ENCODE results near the gene NAT14. TPM values are rescaled to one million over a fixed set of nuclear protein-coding genes. Genes with fewer than 3 reads are reported as not detected.
A peak's percentile ranks its signal among the peaks of the same experiment; 100 is the strongest.

The NAT14 gene
- total RNA-seq, 1 experiment from 2014 or later: 27.4 TPM

DNA sequence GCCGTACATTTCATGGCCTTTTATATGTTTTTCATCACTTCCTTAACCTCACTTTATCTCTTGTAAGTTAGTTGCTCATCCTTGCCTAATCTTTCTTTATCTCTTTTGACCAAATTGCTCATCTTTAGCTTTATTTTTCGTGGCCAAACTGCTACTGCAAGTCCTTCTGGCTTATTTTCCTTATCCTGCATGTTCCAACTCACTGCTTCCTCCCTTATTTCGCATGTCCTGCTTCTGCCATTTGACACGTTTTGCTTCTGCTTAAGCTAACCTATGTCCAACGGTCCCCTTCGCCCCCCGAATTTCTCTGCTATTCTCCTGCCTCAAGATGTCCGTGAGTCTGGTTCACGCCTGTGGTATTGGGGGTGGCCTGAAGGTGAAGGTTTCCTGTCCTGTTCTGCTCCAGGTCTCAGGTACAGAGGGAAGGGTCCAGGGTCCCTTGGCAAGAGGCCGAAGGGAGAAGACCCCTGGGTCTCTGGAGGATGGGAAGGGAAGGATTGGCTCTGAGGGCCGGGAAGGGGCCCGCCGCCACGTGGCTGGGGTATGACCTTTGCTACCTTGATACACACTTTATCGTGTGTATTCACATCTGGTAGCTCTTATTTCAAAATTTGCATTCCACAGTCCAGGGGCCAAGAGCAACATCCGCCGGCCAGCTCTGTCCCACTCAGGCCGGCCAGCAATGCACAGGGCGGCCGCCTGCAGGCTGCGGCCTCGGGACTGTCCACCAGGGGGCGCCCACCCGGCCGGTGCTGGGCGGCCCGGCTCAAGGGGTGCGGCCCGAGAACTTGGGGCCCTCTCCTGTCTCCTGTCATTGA, 17.5 kb upstream of the NAT14 start:
- peak; percentile 37 for DNase-seq (ENCODE audit: low read depth)

DNA sequence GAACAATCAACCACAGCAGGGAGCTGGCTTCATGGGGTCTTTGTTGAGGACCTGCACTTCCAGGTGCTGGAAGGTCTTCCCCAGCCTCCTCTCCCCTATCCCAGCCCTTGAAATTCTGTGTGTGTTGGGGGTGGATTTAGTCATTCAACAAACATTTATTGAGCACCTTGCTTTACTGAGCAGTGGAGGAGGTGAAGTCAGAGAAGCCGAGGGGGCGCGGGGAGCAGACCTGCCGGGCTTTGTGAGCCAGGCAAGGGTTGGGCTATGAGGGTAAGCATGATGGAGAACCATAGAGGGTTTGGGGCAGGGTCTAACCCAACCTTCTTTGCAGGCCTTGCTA, 17.0 kb upstream of the NAT14 start:
- DNase-seq (ENCODE audit: low read depth): no peak

DNA sequence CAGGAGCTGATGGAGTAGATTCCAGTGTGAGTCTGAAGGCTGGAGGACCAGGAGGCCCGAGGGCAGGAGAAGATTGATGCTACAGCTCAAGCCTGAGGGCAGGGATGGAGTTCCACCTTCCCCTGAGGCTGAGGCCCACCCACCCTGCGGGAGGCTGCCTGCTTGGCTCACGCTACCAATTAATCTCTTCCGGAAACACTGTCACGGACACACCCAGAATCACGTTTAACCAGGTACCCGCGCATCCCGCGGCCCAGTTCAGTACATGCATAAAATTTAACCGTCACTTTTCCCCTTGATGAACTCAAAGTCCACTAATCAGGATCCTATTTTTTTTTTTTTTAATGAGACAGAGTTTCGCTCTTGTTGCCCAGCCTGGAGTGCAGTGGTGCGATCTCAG, 13.7 kb upstream of the NAT14 start:
- DNase-seq (ENCODE audit: low read depth): no peak

DNA sequence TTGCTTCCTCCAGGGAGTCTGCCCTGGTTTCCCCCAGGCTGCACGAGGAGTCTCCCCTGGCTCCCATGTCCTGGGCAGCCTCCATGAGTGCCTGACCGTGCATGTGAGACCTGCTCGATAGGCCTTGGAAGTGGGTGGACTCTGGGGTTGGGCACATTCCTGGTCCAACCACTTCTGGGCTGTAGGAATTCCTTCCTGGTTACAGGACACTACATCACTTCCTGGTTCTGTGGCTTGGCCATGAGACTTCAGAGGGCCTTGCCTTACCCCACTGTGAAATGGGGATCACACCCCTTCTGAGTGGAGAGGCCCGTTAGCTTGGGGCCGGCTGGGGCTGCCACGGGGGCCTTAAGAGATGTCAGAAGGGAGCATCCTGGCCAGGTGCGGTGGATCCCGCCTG, 12.5 kb upstream of the NAT14 start:
- peak; percentile 80 for DNase-seq (ENCODE audit: low read depth)

DNA sequence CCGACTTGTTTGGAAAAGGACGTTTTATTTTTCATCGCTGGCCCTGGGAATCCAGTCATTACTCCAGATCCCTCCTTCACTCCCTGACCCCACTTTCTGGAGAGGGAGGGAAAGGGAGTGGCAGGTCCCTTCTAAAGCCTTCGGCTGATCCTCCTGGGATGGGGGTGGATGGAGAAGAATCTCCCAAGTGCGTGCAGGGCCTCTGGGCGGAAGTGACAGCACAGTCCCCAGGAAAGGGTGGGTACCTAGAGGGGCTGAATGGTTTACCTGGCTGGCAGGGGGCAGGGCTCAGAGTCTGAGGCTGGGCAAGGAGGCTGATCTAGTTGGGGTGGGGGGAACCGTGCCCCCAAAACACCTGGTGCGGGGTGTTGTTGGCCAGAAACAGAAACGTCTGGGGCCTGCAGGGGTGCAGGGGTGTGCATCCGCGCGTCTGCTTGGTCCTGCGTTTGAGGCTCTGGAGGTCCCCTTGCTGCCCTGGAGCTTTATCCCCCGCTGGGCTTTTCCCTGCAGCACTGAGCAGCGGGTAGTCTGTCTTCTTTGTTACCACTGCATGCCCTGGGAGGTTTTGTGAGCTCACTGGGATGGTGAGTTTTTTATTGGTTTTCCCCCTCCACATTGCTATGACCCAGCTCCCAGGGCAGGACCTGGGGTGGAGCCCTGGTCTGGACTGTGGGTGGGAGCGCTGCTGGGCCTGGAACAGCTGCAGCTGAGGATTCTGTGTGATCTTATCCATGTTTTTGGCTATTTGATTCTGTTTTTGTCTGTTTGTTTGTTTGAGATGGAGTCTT, 11.6 kb upstream of the NAT14 start:
- DNase-seq (ENCODE audit: low read depth): no peak

DNA sequence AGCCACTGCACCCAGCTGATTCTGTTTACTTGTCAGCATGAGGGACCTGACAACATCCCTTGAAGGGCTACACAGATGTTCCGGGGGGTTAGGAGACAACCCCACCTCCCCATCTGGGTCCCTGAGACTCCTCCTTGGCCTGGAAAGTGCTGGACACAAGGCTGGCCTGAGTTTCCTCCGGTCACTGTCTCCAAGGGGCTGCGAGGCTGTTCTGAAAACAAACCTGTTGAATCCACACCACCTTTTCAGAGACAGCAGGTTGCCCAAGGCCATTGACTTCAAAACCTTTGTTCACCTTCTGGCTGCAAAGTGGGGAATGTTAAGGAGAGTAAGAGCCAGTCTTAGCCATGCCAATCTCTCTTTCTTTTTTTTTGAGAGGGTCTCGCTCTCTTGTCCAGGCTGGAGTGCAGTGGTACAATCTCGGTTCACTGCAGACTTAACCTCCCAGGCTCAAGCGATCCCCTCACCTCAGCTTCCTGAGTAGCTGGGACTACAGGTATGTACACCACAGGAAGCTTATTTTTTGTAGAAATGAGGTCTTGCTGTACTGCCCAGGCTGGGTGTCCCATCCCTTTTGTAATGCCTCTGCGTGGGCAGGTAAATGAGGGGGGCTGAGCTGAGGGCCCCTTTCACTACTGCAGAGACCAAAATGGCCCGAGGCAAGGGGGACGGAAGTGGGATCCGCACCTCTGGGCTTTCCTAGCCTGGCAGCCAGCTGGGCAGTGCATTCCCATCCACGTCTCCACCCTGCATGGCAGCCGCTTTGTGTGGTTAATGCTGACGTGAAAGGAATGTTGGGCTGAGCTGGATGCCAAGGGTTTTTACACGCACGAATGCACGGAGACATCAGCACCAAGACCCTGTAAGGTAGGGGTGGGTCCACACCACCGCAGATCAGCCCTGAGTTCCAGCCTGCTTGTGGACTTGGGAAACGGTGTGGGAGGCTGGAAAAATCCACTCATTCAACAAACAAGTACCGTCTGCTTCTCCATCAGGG, 10.4 kb upstream of the NAT14 start:
- no peak for DNase-seq (ENCODE audit: low read depth)

DNA sequence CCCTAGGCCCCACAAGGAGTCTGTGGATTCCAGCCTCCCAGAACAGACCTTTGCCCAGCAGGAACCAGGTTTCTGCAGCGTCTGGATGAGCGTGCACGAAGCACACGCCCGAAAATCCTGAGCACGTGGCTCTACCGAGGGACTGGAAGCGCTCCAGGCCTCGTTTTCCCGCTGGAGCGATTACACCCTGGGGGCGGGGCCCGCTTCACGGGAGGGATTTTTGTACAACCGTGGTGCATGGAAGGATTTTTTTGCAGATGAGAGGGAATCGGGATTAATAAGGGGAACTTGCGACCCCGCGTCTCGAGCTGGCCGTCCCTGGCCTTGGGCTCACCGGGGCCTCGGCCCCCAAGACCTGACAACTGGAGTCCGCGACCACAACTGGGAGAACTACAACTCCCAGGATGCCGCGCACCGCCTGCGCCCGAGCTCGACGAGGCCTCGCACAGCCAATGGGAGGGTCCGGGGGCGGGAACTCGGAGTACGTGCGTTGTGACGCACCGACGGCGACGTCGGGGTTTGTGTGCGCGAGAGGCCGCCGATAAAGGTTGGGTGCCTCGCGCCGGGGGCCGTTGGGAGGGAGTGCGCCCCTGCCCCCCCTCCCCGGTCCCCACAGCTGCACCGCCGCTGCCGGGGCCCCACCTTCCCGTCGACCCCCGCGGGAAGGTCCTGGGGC, 8.8 kb upstream of the NAT14 start, which contains the start of gene ZNF628:
Gene ZNF628 (plus strand): TSS at position 518 of the 676 bp plus-strand sequence. CDS start 3,294 bp downstream, outside the sequence.
- DNase-seq (ENCODE audit: low read depth): peak; percentile 95

DNA sequence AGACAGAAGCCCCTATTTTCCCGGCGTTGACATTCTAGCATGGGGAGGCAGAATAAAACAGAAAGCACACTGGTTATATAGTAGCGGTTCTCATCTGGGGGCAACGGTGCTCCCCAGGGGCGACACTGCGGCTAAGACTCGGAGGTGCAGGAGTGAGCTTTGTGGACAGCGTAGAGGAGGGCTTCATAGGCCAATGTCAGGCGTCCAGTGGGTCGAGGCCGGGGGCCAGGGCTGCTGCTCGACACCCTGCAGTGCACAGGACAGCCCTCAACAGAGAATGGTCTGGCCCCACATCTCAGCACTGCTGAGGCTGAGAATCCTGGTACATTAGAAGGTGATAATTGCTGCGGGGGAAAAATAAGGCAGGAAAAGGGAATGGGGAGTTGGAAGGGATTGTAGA, 7.1 kb upstream of the NAT14 start:
- no peak for DNase-seq (ENCODE audit: low read depth)

DNA sequence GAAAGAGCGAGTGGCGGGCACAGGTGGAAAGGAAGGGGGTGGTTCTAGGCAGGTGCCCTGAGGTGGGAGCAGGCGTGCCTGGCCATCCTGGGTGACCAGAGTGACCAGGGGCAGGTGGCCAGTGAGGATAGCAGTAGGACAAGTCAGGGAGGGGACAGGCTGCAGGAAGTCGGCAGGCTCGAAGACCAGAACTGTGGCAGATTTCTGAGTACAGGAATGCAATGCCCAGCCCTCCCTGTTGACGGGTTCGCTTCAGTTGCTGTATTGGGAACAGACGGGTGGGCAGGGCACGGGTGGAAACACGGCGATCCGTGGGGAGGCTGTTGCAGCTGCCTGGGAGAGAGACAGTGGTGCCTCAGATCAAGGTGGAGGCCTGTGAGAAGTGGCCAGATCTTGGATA, 6.6 kb upstream of the NAT14 start:
- DNase-seq (ENCODE audit: low read depth): no peak

DNA sequence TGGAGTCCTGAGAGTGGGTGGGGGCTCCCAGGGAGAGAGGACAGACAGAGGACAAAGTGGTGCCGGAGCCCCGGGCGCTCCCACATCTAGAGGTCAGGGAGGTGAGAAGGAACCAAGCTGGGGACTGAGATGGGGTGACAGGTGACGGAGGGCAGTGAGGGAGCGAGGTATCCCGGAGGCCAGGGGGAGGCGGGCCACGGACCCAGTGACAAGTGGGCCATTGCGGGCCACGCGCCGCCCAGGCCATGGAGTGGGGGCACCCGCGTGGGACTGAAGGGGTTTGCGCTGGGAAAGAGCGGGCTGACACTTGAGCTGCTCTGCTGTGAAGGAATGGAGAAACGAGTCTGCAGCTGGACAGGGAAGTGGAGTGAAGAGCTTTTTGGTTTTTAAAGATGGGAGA, 5.9 kb upstream of the NAT14 start:
- DNase-seq (ENCODE audit: low read depth): no peak

DNA sequence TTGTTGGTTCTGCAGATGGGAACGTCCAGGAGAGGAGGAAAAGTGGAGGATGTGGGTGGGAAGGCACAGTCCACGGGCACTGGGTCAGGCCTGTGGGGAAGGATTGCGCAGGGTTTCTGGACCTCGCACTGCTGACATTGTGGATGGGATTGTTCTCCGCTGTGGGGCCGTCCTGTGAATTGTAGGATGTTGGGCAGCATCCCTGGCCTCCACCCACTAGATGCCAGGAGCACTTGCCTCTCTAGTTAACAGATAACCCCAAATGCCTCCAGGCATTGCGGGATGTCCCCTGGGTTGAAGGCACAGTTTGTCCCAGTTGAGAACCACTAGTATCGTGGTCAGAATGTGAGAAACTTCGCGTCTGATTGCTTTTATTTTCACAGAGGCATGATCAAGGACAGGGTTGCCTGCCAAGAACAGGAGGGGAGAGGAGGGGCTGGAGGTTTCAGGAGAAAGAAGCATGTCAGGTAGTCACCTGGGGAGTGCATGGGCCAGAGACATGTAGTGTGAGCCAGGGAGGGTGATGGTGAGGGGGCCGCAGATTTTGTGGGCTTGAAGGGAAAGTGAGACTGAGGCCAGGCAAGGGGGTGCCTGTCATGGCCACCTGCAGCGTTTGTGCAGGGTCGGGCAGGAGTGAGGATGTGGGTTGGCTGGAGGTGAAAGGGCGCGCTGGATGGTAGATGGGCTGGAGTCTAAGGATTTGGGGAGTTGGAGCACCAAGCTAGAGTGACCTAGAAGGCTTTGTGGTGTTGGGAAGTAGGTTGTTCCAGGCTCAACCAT, 5.3 kb upstream of the NAT14 start:
- DNase-seq (ENCODE audit: low read depth): no peak

DNA sequence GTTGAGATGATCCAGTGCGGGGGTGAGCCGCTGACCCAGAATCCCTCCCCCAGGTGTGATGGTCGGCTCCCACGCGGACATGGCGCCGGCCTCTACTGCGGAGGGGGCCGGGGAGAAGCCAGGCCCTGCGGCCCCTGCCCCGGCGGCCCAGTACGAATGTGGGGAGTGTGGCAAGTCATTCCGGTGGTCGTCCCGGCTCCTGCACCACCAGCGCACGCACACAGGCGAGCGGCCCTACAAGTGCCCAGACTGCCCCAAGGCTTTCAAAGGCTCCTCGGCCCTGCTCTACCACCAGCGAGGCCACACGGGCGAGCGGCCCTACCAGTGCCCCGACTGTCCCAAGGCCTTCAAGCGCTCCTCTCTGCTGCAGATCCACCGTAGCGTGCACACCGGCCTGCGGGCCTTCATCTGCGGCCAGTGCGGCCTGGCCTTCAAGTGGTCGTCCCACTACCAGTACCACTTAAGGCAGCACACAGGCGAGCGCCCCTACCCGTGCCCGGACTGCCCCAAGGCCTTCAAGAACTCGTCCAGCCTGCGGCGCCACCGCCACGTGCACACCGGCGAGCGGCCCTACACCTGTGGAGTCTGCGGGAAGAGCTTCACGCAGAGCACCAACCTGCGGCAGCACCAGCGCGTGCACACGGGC, 3.7 kb upstream of the NAT14 start:
- DNase-seq (ENCODE audit: low read depth): no peak

DNA sequence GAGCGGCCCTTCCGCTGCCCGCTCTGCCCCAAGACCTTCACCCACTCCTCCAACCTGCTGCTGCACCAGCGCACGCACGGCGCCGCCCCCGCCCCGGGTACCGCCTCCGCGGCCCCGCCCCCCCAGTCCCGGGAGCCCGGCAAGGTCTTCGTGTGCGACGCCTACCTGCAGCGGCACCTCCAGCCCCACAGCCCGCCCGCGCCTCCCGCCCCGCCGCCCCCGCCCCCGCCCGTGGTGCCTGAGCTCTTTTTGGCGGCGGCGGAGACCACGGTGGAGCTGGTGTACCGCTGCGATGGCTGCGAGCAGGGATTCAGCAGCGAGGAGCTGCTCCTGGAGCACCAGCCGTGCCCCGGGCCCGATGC, 3.2 kb upstream of the NAT14 start:
- no peak for DNase-seq (ENCODE audit: low read depth)

DNA sequence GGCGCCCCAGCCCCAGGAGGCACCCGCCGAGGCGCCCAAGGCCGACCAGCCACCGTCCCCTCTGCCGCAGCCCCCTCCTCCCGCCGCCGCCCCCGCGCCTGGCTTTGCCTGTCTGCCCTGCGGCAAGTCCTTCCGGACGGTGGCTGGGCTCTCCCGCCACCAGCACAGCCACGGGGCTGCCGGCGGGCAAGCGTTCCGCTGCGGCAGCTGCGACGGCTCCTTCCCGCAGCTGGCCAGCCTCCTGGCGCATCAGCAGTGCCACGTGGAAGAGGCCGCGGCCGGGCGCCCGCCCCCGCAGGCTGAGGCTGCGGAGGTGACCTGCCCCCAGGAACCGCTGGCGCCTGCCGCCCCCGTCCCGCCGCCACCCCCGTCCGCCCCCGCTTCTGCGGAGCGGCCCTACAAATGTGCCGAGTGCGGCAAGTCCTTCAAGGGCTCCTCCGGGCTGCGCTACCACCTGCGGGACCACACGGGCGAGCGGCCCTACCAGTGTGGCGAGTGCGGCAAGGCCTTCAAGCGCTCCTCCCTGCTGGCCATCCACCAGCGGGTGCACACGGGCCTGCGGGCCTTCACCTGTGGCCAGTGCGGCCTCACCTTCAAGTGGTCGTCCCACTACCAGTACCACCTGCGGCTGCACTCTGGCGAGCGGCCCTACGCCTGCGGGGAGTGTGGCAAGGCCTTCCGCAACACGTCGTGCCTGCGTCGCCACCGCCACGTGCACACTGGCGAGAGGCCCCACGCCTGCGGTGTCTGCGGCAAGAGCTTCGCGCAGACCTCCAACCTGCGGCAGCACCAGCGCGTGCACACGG, 2.6 kb upstream of the NAT14 start:
- no peak for DNase-seq (ENCODE audit: low read depth)

DNA sequence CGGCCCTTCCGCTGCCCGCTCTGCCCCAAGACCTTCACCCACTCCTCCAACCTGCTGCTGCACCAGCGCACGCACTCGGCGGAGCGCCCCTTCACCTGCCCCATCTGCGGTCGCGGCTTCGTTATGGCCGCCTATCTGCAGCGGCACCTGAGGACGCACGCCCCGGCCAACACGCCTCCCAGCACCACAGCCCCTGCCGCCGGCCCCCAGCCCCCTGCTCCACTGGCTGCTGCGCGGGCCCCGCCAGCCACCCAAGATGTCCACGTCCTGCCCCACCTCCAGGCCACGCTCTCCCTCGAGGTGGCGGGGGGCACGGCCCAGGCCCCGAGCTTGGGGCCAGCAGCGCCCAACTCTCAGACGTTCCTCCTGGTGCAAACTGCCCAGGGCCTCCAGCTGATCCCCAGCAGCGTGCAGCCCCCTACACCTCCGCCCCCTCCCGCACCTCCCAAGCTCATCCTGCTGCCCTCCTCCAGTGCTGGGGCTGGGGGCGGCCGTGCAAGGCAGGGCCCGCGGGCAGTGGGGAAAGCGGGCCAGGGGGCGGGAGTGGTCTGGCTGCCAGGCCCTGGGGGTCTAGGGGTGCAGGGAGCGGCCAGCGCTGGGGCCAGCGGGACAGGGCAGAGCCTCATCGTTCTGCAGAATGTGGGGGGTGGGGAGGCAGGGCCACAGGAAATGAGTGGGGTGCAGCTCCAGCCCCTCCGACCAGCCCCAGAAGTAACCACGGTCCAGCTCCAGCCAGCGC, 1.9 kb upstream of the NAT14 start:
- no peak for DNase-seq (ENCODE audit: low read depth)

DNA sequence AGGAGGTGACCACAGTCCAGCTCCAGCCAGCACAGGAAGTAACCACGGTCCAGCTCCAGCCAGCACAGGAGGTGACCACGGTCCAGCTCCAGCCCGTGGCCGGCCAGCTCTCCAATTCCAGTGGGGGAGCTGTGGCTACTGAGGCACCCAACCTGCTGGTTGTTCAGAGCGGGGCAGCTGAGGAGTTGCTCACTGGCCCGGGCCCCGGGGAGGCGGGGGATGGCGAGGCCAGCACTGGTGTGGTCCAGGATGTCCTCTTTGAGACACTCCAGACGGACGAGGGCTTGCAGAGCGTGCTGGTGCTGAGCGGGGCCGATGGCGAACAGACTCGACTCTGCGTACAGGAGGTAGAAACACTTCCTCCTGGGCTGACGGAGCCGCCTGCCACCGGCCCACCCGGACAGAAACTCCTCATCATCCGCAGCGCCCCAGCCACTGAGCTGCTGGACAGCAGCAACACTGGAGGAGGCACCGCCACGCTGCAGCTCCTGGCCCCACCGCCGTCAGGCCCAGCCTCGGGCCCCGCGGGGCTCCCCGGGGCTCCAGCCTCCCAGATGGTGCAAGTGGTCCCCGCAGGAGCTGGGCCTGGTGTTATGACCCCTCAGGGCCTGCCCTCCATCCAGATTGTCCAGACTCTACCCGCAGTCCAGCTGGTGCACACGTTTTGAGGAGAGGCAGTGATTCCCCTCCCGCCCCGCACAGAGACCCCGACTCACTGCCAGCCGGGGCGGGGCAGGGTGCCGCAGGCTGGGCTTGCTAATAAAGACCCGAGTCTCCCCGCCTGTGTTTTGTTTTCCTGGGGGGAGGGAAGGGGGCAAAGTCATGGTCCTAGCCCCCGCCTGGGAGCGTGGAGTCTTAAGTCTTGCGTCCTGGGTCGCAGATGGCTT, 1.0 kb upstream of the NAT14 start:
- no peak for DNase-seq (ENCODE audit: low read depth)

DNA sequence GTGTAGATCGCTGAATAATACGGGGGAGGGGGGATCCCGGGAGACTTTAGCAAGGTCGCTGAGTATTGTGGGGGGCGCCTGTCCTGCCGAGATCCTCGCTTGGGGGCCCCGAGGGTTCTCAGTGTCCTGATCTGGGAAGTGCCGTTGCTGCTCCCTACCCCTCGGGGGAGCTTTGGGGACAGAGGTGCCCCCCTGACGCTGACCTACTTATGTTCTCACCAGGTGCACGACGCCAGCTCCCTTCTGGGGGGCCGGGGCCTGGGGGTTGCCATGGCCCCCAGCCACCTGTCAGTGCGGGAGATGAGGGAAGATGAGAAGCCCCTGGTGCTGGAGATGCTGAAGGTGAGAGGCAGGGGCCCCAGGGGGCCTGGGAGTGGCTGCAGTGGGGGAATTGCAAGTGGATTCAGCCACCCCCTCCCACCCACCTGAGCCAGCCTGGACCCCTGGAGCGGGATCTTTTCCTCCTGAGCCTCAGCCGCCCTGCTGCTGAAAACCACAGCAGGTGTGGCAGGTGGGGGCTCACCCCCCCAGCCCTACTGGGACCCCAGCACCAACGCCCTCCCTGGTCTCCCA, 537 bp downstream of the NAT14 start:
- no peak for DNase-seq (ENCODE audit: low read depth)
